Adrenal gland (tissue), 12 donors: ENCODE results near the gene TLE7. TPM values are rescaled to one million over a fixed set of nuclear protein-coding genes. Genes with fewer than 3 reads are reported as not detected.

ENCODE experiments used
- DNase-seq, 7 donors: peaks; one replicate each; pipeline ENCODE4 v3.0.0-alpha.2; 2019 to 2020
- H3K27ac ChIP-seq, 5 donors: fragments of 200-600 bp; sonication (generic) in 4 of 5; 1 replicate in 3 of 5; 2 replicates in 2 of 5; pipeline versions ENCODE4 v1.5.1 to v1.8.0; 2016 to 2020; ENCODE audit warnings: mild to moderate bottlenecking in 1 of 5
- H3K27me3 ChIP-seq: fragments of 200-600 bp; 2 replicates; pipeline ENCODE4 v1.8.0; 2021
- H3K36me3 ChIP-seq, 2 donors: fragments of 200-600 bp; replicated peaks in 1 of 2; 1 replicate in 1 of 2; 2 replicates in 1 of 2; pipeline versions ENCODE4 v1.5.1 to v1.8.0; 2018 to 2022
- H3K4me1 ChIP-seq, 2 donors: fragments of 200-600 bp; replicated peaks in 1 of 2; 1 replicate in 1 of 2; 2 replicates in 1 of 2; pipeline versions ENCODE4 v1.5.1 to v1.8.0; 2018 to 2021
- H3K4me3 ChIP-seq, 4 donors: fragments of 200-600 bp; sonication (generic) in 3 of 4; one replicate each; pipeline ENCODE4 v1.5.1; 2016 to 2018
- H3K9me3 ChIP-seq, 3 donors: fragments of 200-600 bp; sonication (generic) in 1 of 3; replicated peaks in 1 of 3; 1 replicate in 2 of 3; 2 replicates in 1 of 3; pipeline versions ENCODE4 v1.5.1 to v1.8.0; 2016 to 2021
- POLR2A ChIP-seq, 2 donors: fragments of 450-650 bp; IDR thresholded peaks; one replicate each; pipeline ENCODE4 v1.6.1; 2017; ENCODE audit warnings: antibody characterized with exemption in 2 of 2, mild to moderate bottlenecking in 2 of 2, moderate library complexity in 1 of 2
- WGBS, 4 donors: extraction: QIAGEN DNeasy Blood & Tissue Kit in 2 of 4; methylation state at CpG; one replicate each; pipeline versions ENCODE4 v1.1.5 to v1.1.7; 2013 to 2017; 5-methylcytosine and 5-hydroxymethylcytosine counted together
- intact Hi-C, 2 donors: fragments of 100-400 bp; cut with DNase I; formaldehyde crosslinking; loops; one replicate each; pipeline versions ENCODE4 v1.14.1 to v1.15.0; 2022 to 2023
- polyA plus RNA-seq, 3 donors: library from polyadenylated mRNA; stranded (reverse); fragments of 200-250 nt in 2 of 3; fragments of 350-450 nt in 1 of 3; fragmentation: Illumina TruSeq in 1 of 3; extraction: RNeasy Lipid Tissue Mini Kit (QIAGEN cat#74804) in 1 of 3; gene quantifications; one replicate each; pipeline ENCODE4 v1.2.3, GENCODE V29; 2013 to 2014
- total RNA-seq, 9 donors: library from RNA; depleted of rRNA in 4 of 9; stranded (reverse); fragments of >200 nt in 4 of 9; fragments of 120-200 nt in 1 of 9; fragmentation: NEBNext Ultra II Directional in 1 of 9; extraction: Animal tissue kit (Norgen Biotek cat#: 25700) in 1 of 9; gene quantifications; one replicate each; pipeline versions ENCODE4 v1.1.0 to v1.2.4, GENCODE V29; 2013 to 2023
- TF ChIP-seq, protein P1 (sequence below), 6 experiments: fragments of 450-650 bp in 4 of 6; fragments of 200-600 bp in 2 of 6; sonication (generic) in 1 of 6; IDR thresholded peaks; 1 replicate in 5 of 6; 2 replicates in 1 of 6; pipeline versions ENCODE4 v1.5.1 to v1.8.0; 2016 to 2021; ENCODE audit warnings: antibody characterized with exemption in 6 of 6, mild to moderate bottlenecking in 2 of 6, moderate library complexity in 1 of 6
- donor health status: healthy with polysubstance abuse.
- donor health status: Bipolar disorder and iron deficiency.
- donor health status: DM: yes; HTN: yes; CAD: no.
- donor health status: DM: no; HTN: no; CAD: no.
- donor health status: DM: no; HTN: no; CAD: no.
- donor health status: DM: yes; HTN: yes; CAD: no.

The TLE7 gene
- total and polyA plus RNA-seq, 12 donors, result not detected

DNA sequence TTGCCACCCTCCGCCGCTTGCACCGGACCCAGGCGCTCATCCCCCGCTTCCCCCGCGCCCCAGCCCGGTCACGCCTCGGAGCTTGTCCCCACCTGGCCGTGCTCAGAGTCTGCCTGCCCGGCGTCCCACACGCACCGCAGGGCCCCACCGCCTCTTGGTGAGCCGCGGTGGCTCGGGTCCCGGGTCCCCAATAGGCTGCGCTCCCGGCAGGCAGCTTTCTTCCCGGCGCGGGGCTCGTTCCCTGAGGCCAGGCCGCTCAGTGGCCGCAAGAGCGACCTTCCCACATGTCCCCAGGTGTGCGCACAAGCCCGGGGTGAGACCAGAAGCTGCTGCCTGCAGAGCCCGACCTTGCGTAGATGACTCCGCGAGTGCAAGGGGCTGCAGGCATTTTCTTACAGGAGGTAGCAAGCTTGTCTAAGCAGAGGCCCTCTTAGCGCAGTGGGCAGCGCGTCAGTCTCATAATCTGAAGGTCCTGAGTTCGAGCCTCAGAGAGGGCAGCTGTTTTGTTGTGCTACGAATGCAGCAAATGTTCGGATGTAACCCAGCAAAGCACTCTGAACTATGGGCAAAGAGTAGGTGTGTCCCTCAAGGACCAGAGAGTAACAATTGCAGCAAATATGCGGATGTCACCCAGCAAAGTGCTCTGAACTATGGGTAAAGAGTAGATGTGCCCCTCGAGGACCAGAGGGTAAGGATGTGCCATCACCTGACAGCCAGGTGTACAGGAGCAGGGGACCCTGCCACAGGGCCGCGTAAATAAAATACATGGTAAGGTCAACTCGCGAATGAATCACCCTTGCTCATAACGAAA, 15.6 kb downstream of the TLE7 start:
- Histone ChIP-seq H3K27ac (no peak overlapping the region), H3K4me1 (no peaks in the 10 kb centered on the region), H3K4me3 (no peak overlapping the region), H3K9me3 (no peaks in the 10 kb centered on the region), H3K36me3 (no peaks in the 10 kb centered on the region), H3K27me3 (peaks cover 8% of the 10 kb centered on the region)
- WGBS, 4 donors, result 1 to 6% (median 3%) methylated on average over 13 to 48 of the region's 48 CpGs
- peak in 1 of 7 donors; percentile 16 for DNase-seq
- TF ChIP-seq, protein P1, sequence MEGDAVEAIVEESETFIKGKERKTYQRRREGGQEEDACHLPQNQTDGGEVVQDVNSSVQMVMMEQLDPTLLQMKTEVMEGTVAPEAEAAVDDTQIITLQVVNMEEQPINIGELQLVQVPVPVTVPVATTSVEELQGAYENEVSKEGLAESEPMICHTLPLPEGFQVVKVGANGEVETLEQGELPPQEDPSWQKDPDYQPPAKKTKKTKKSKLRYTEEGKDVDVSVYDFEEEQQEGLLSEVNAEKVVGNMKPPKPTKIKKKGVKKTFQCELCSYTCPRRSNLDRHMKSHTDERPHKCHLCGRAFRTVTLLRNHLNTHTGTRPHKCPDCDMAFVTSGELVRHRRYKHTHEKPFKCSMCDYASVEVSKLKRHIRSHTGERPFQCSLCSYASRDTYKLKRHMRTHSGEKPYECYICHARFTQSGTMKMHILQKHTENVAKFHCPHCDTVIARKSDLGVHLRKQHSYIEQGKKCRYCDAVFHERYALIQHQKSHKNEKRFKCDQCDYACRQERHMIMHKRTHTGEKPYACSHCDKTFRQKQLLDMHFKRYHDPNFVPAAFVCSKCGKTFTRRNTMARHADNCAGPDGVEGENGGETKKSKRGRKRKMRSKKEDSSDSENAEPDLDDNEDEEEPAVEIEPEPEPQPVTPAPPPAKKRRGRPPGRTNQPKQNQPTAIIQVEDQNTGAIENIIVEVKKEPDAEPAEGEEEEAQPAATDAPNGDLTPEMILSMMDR (IDR thresholded peaks at IDR 0.05), result no peak
- TF ChIP-seq POLR2A (IDR thresholded peaks at IDR 0.05), result no peak
- intact Hi-C loops, result no loop called here

- Histone ChIP-seq H3K4me3 (no peak overlapping the region), H3K27ac (no peak overlapping the region), H3K9me3 (no peaks in the 10 kb centered on the region), H3K27me3 (peaks cover 8% of the 10 kb centered on the region), H3K4me1 (no peaks in the 10 kb centered on the region), H3K36me3 (no peaks in the 10 kb centered on the region)
- DNase-seq, result no peak
- WGBS, 4 donors, result 22 to 43% (median 23%) methylated on average over 5 to 18 of the region's 18 CpGs
- intact Hi-C loops, result no loop called here
- TF ChIP-seq POLR2A (IDR thresholded peaks at IDR 0.05), result no peak
- TF ChIP-seq, protein P1 (IDR thresholded peaks at IDR 0.05), result no peak
These were observed 16.1 kb downstream of the TLE7 start for GRCh38 chr16:71425746-71426068.

DNA sequence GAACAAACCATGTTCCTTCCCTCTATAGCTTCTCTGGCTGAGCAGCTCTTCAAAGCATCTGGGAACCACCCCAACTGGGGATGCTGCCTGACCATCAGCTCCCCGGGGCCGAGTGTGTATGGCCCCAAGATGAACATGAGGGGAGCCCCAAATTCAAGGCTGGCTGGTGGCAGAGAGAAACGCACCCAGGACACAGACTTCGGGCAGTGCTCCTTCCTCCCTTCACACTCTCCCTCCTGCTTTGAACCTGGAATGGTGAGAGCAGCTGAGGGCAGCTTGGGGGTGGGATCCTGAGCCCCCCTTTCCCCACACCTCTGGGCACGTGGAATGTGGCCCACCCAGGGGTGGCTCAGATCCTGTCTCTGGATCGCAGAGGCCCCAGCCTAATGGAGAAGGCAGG, 17.2 kb downstream of the TLE7 start:
- no peak for DNase-seq
- WGBS, 4 donors, result 20 to 78% (median 67%) methylated on average over 1 to 6 of the region's 6 CpGs
- Histone ChIP-seq H3K36me3 (no peaks in the 10 kb centered on the region), H3K4me1 (no peaks in the 10 kb centered on the region), H3K9me3 (no peaks in the 10 kb centered on the region), H3K4me3 (no peak overlapping the region), H3K27me3 (peaks cover 8% of the 10 kb centered on the region), H3K27ac (no peak overlapping the region)
- TF ChIP-seq, protein P1 (IDR thresholded peaks at IDR 0.05), result no peak
- TF ChIP-seq POLR2A (IDR thresholded peaks at IDR 0.05), result no peak
- intact Hi-C loops, result no loop called here

DNA sequence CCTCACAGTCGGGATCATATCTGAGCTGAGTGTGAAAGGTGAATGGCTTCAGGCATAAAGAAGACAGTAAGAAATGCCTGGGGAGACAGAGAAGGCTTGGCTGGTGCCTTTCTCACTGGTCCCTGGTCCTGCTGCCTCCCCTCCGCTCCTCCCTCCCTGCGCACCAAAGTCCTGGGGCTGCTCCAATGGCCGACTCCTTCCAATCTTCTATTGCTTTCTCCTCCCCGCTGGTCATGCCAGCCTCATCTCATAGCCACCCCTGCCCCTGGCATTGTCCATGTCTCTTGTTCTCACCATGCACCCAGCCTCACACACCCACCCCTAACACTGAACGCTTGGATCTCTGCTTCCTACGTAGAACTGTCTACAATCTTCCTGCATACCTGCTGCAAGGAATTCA, 18.0 kb downstream of the TLE7 start:
- no peak for DNase-seq
- TF ChIP-seq, protein P1 (IDR thresholded peaks at IDR 0.05), result no peak
- TF ChIP-seq POLR2A (IDR thresholded peaks at IDR 0.05), result no peak
- Histone ChIP-seq H3K9me3 (no peaks in the 10 kb centered on the region), H3K4me1 (no peaks in the 10 kb centered on the region), H3K36me3 (no peaks in the 10 kb centered on the region), H3K27me3 (peaks cover 8% of the 10 kb centered on the region), H3K4me3 (no peak overlapping the region), H3K27ac (no peak overlapping the region)
- intact Hi-C loops, result no loop called here
- 77 to 87% (median 81%) methylated on average over 7 of the region's 7 CpGs for WGBS, 4 donors
